Head of caudate nucleus (tissue), 42 donors: ENCODE measurements around the gene PHKB.

Experiments used
- DNase-seq, 42 donors: peaks; one replicate each; pipeline versions ENCODE4 v3.0.0 to v3.0.0-alpha.2; 2020 to 2021; ENCODE audit warnings: mixed read lengths in 7 of 42
- intact Hi-C: fragments of 100-400 bp; cut with DNase I; formaldehyde crosslinking; loops from one replicate; pipeline ENCODE4 v1.15.0; 2022

PHKB gene

DNA sequence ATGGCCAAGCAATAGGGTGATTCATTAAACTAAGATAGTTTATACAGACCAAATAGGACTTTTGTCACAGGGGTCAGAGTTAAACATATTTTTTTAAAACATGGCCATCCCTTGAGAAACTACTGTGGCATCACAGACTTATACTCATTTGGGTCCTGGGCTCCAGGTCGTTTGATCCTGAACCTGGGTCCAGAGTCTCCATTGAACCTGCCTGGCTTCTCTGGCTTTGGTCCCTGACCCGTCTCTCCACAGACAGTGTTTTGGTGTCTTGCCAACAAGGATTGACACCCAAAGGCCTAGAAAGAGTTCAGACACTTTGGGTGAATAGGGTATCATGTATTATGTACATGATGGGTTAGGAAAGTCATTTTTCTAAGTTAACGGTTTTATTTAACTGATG lies 236.7 kb downstream of the PHKB start:
- intact Hi-C loops, result no loop called here
- no peak for DNase-seq

DNA sequence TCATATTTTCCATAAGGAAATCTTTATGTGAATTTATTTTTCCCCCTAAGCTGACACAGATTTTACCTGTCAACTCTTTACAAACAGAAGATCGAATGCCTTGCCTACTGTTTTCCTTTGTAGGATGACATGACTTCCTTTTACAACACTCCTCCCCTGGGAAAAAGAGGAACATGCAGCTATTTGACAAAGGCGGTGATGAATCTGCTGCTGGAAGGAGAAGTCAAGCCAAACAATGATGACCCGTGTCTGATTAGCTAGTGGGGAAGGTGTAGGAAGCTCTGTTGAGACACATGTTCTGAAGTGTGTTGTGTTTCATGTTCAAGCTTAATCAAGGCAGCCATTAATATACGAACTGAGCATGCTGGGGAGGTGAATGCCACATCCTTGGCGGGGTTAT lies 238.0 kb downstream of the PHKB start:
- DNase-seq, result no peak
- intact Hi-C loops, result no loop called here

DNA sequence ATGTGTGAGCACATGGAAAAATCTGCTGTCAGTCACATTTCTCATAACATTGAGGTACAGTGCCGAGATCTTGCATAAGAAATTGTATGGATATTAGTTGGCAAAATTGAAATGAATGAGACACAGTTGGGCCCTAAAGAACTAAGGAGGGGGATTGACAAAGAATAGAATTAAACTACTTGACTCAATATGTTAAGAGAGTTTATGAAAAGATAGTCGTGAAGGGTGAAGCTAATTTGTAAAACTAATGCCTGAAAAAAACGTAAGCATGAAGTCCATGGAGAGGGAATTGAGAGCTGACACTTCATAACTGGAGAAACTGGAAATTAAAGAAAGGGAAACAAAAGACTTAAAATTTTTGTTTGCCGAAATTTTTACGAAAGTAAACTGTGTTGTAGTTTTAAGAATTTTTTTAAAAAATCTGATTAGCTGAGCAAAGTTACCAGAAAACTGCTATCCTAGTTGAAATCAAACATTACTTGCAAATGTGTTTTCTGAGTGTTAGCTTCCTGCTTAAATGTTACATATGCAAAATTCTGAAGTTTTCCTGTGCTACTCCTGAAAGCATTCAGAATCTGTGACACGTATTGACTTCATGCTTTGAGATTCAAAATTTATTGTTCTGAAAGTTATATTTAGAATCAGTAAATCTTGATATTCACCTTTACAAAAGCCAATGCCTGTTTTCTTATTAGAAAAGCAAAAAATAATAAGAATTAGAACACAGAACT lies 239.9 kb downstream of the PHKB start:
- intact Hi-C loops, result no loop called here
- no peak for DNase-seq

DNA sequence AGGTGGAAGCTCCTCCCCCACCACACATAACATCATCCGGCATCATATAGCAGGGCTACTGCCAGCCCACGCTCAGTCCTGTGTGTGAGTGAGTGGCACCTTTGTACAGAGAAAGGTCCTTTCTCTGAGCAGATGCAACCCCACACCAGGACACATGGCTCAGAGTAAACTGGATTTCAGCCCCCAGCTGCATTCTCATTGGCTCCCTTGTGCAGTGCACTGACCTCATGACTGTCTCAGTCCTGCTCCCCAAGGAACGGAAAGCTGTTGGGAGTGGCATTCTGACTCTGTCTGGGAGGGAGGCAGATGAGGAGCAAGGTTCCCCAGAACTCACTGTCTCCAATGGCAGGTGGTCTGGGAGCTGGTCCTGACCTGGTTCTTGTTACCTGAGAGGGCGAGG lies 244.1 kb downstream of the PHKB start:
- no peak for DNase-seq
- intact Hi-C loops, result no loop called here

DNA sequence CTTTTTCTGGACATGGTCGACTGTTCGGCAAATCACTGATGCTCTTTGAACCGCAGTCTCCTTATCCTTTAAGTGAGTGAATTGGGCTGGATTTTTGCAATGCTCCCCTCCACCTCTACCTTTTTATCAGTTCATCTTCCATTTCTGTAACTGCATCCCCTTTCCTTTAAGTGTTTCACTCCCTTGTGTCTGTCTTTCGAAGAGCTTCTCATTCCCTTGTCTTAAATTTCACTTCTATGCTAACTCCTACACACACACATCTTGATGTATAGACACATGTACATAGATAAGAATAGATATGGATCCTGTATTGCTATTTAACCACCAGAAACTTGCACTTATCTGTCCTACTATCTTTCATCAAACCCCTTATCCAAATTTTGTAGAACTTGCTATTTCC lies 250.7 kb downstream of the PHKB start:
- DNase-seq, result no peak
- intact Hi-C loops, result no loop called here

DNA sequence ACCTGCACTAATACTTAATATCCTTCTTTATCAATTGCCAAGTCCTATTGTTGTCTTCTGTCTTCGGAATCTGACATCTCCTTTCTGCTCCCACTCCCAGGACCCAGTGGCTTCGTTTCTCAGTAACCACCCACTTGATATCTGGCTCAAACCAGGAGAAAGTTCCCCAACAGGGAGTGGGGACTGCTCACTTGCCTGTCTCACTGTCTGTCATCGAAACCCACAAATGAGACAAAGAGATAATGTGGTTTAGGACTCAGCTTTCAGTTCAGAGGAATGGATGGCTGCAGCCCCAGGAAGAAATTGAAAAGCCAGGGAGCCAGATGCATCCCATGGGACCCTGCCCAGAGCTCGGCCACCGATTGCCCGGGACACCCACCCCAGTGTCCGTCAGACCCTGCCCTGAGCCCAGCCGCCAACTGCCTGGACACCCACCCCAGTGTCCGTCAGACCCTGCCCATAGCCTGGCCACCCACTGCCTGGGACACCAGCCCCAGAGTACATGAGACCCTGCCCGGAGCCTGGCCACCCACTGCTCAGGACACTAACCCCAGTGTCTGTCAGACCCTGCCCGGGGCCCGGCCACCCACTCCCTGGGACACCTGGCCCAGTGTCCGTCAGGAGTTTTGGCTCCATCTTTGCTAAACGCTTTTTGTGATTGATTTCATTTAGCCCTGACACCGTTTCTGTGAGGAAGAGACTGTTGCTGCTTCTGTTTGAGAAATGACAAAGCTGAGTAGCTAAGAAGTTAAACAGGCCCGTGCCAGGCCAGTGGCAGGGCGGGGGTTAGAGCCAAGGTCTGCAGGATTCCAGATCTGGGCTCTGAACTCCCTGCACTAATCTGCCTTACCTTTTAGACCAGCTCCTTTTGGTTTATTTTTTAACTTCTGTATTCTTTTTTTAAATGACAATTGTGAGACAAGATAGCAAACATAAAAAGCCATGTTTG lies 251.4 kb downstream of the PHKB start:
- DNase-seq, result no peak
- intact Hi-C loops, result no loop called here

- no peak for DNase-seq
- intact Hi-C loops, result no loop called here
Observed at GRCh38 chr16:47713225-47713595, 252.1 kb downstream of the PHKB start.

GRCh38 chr16:47715442-47716083 lies 254.4 kb downstream of the PHKB start:
- intact Hi-C loops, result no loop called here
- DNase-seq, result no peak

DNA sequence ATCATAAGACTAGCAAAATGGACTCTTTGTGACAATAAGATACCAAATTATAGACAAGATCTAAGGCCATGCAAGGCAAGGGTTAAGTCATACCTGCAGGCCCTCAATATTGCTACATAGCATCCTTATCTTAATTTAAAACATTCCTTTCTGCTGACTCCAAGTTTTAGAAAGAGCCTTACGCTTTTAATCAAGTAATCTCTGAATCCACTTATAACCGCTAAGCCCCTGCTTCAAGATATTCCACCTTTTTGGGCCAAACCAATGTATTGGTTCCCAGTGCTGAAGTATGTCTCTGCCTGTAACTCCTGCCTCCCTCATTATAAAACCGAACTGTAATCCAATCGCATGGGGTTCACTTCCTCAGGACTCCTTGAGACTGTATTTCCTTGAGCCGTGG lies 255.4 kb downstream of the PHKB start:
- DNase-seq, result no peak
- intact Hi-C loops, result no loop called here

GRCh38 chr16:47719713-47720112 lies 258.6 kb downstream of the PHKB start:
- DNase-seq, result no peak
- intact Hi-C loops, result no loop called here

- intact Hi-C loops, result no loop called here
- no peak for DNase-seq
Observed at GRCh38 chr16:47721006-47721637, 260.0 kb downstream of the PHKB start.

GRCh38 chr16:47722046-47722445 lies 260.9 kb downstream of the PHKB start:
- intact Hi-C loops, result no loop called here
- peak in 1 of 42 donors; percentile 4 for DNase-seq

GRCh38 chr16:47724115-47724785 lies 263.1 kb downstream of the PHKB start:
- no peak for DNase-seq
- intact Hi-C loops, result no loop called here

DNA sequence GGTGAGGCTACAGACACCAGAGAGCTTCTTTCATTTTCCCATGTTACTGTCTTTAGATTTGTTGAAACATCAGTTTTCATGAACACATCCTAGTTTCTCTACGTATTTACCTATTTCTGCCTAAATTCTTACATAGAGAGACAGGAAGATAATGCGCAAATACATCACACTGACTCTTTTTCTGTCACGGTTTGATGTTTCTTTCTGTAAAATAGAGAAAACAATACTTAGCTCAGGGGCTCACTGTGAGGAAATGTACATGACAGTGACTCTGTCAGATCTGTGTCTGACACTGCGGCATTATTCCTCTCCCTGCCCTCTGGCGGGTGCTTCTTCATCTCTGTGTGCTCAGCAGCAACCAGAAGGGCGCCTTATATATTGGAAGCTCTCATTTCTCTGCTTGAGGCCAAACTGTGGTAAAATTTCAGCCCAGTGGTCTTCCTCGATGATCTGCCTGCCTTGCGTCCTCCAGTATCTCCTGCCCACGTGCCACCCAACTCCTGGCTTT lies 264.1 kb downstream of the PHKB start:
- intact Hi-C loops, result no loop called here
- DNase-seq, result no peak

- intact Hi-C loops, result no loop called here
- no peak for DNase-seq
Observed at GRCh38 chr16:47726031-47726675, 265.0 kb downstream of the PHKB start.

DNA sequence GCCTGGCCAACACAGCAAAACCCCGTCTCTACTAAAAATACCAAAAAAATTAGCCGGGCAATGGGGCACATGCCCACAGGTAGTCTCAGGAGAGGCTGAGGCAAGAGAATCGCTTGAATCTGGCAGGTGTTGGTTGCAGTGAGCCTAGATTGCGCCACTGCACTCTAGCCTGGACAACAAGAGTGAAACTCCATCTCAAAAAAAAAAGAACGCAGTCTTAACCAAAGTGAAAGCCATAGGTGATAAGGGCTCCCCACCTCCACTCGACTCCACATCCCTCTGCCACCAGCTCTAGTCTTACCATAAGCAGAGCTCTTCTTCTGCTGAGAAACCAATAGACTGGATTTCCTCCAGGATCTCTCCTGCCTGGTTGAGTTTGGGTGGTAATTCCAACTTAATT lies 266.0 kb downstream of the PHKB start:
- no peak for DNase-seq
- intact Hi-C loops, result no loop called here

GRCh38 chr16:47728205-47728604 lies 267.1 kb downstream of the PHKB start:
- intact Hi-C loops, result no loop called here
- DNase-seq, result no peak

DNA sequence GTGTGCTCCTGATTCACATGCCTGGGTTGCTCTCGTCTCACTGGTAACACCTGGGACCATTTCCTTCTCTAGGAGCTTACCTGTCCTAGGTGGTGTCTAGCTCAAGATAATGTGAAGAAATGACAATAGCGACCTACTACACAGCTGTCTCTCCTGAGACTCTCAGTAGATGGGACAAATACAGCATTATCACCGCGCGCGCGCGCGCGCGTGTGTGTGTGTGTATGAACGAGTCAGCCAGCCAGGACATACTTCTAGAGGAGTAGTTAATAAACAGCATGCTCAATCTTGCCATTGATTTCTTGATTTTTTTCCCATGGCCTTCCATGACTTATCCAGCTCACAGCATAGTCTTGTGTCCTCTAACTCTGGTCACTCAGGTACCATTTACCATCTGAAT lies 268.6 kb downstream of the PHKB start:
- intact Hi-C loops, result no loop called here
- DNase-seq, result no peak
